ENCODE data around the gene GRIK1.

The GRIK1 gene

GRCh38 chr21:29585462-29585861, 354.3 kb downstream of the GRIK1 start:
- no peak overlapping the region for H3K9ac ChIP-seq (ENCODE audit: low read length in 5 of 5)
- H3K4me1 ChIP-seq (ENCODE audit: control insufficient read depth in 5 of 5, insufficient read depth in 5 of 5, low read length in 5 of 5) = no peaks in the 10 kb centered on the region
- no peak overlapping the region for H3K27ac ChIP-seq (ENCODE audit: low read depth, low read length)
- H3K27me3 ChIP-seq (ENCODE audit: control insufficient read depth in 5 of 5, insufficient read depth in 4 of 5, low read length in 5 of 5) = no peaks in the 10 kb centered on the region
- H3K36me3 ChIP-seq (ENCODE audit: control insufficient read depth in 5 of 5, insufficient read depth in 5 of 5, low read length in 5 of 5) = no peaks in the 10 kb centered on the region
- H3K4me3 ChIP-seq (ENCODE audit: low read depth in 1 of 5, low read length in 5 of 5) = no peak overlapping the region
- no peaks in the 10 kb centered on the region for H3K9me3 ChIP-seq (ENCODE audit: control insufficient read depth in 5 of 5, low read length in 5 of 5)

GRCh38 chr21:29583424-29583924, 356.3 kb downstream of the GRIK1 start:
- Histone ChIP-seq H3K27ac (ENCODE audit: low read depth, low read length) (no peak overlapping the region), H3K27me3 (ENCODE audit: control insufficient read depth in 5 of 5, insufficient read depth in 4 of 5, low read length in 5 of 5) (no peaks in the 10 kb centered on the region), H3K4me3 (ENCODE audit: low read depth in 1 of 5, low read length in 5 of 5) (no peak overlapping the region), H3K4me1 (ENCODE audit: control insufficient read depth in 5 of 5, insufficient read depth in 5 of 5, low read length in 5 of 5) (no peaks in the 10 kb centered on the region), H3K36me3 (ENCODE audit: control insufficient read depth in 5 of 5, insufficient read depth in 5 of 5, low read length in 5 of 5) (no peaks in the 10 kb centered on the region), H3K9me3 (ENCODE audit: control insufficient read depth in 5 of 5, low read length in 5 of 5) (no peaks in the 10 kb centered on the region), H3K9ac (ENCODE audit: low read length in 5 of 5) (no peak overlapping the region)

- H3K36me3 ChIP-seq (ENCODE audit: control insufficient read depth in 5 of 5, insufficient read depth in 5 of 5, low read length in 5 of 5) = no peaks in the 10 kb centered on the region
- H3K9ac ChIP-seq (ENCODE audit: low read length in 5 of 5) = no peak overlapping the region
- no peaks in the 10 kb centered on the region for H3K9me3 ChIP-seq (ENCODE audit: control insufficient read depth in 5 of 5, low read length in 5 of 5)
- no peaks in the 10 kb centered on the region for H3K27me3 ChIP-seq (ENCODE audit: control insufficient read depth in 5 of 5, insufficient read depth in 4 of 5, low read length in 5 of 5)
- no peak overlapping the region for H3K27ac ChIP-seq (ENCODE audit: low read depth, low read length)
- no peak overlapping the region for H3K4me3 ChIP-seq (ENCODE audit: low read depth in 1 of 5, low read length in 5 of 5)
- no peaks in the 10 kb centered on the region for H3K4me1 ChIP-seq (ENCODE audit: control insufficient read depth in 5 of 5, insufficient read depth in 5 of 5, low read length in 5 of 5)
These were observed 356.9 kb downstream of the GRIK1 start for GRCh38 chr21:29582855-29583254.

GRCh38 chr21:29581393-29581792, 358.4 kb downstream of the GRIK1 start:
- Histone ChIP-seq H3K4me1 (ENCODE audit: control insufficient read depth in 5 of 5, insufficient read depth in 5 of 5, low read length in 5 of 5) (no peaks in the 10 kb centered on the region), H3K27ac (ENCODE audit: low read depth, low read length) (no peak overlapping the region), H3K9me3 (ENCODE audit: control insufficient read depth in 5 of 5, low read length in 5 of 5) (no peaks in the 10 kb centered on the region), H3K36me3 (ENCODE audit: control insufficient read depth in 5 of 5, insufficient read depth in 5 of 5, low read length in 5 of 5) (no peaks in the 10 kb centered on the region), H3K4me3 (ENCODE audit: low read depth in 1 of 5, low read length in 5 of 5) (no peak overlapping the region), H3K9ac (ENCODE audit: low read length in 5 of 5) (no peak overlapping the region), H3K27me3 (ENCODE audit: control insufficient read depth in 5 of 5, insufficient read depth in 4 of 5, low read length in 5 of 5) (no peaks in the 10 kb centered on the region)

- Histone ChIP-seq H3K27ac (ENCODE audit: low read depth, low read length) (no peak overlapping the region), H3K9me3 (ENCODE audit: control insufficient read depth in 5 of 5, low read length in 5 of 5) (no peaks in the 10 kb centered on the region), H3K9ac (ENCODE audit: low read length in 5 of 5) (no peak overlapping the region), H3K4me1 (ENCODE audit: control insufficient read depth in 5 of 5, insufficient read depth in 5 of 5, low read length in 5 of 5) (no peaks in the 10 kb centered on the region), H3K27me3 (ENCODE audit: control insufficient read depth in 5 of 5, insufficient read depth in 4 of 5, low read length in 5 of 5) (no peaks in the 10 kb centered on the region), H3K4me3 (ENCODE audit: low read depth in 1 of 5, low read length in 5 of 5) (no peak overlapping the region), H3K36me3 (ENCODE audit: control insufficient read depth in 5 of 5, insufficient read depth in 5 of 5, low read length in 5 of 5) (no peaks in the 10 kb centered on the region)
These were observed 359.0 kb downstream of the GRIK1 start for GRCh38 chr21:29580732-29581285.

- Histone ChIP-seq H3K36me3 (ENCODE audit: control insufficient read depth in 5 of 5, insufficient read depth in 5 of 5, low read length in 5 of 5) (no peaks in the 10 kb centered on the region), H3K4me3 (ENCODE audit: low read depth in 1 of 5, low read length in 5 of 5) (no peak overlapping the region), H3K9ac (ENCODE audit: low read length in 5 of 5) (no peak overlapping the region)
These were observed 361.5 kb downstream of the GRIK1 start for GRCh38 chr21:29578306-29578705.

GRCh38 chr21:29571949-29572348, 367.8 kb downstream of the GRIK1 start:
- Histone ChIP-seq H3K27me3 (ENCODE audit: control insufficient read depth in 5 of 5, insufficient read depth in 4 of 5, low read length in 5 of 5) (no peaks in the 10 kb centered on the region), H3K4me1 (ENCODE audit: control insufficient read depth in 5 of 5, insufficient read depth in 5 of 5, low read length in 5 of 5) (no peaks in the 10 kb centered on the region), H3K9ac (ENCODE audit: low read length in 5 of 5) (no peak overlapping the region), H3K27ac (ENCODE audit: low read depth, low read length) (no peak overlapping the region), H3K4me3 (ENCODE audit: low read depth in 1 of 5, low read length in 5 of 5) (no peak overlapping the region), H3K36me3 (ENCODE audit: control insufficient read depth in 5 of 5, insufficient read depth in 5 of 5, low read length in 5 of 5) (no peaks in the 10 kb centered on the region), H3K9me3 (ENCODE audit: control insufficient read depth in 5 of 5, low read length in 5 of 5) (no peaks in the 10 kb centered on the region)

More at GRCh38 chr21:29578306-29578705, 361.5 kb downstream of the GRIK1 start:
- Histone ChIP-seq H3K27ac (ENCODE audit: low read depth, low read length) (no peak overlapping the region), H3K27me3 (ENCODE audit: control insufficient read depth in 5 of 5, insufficient read depth in 4 of 5, low read length in 5 of 5) (no peaks in the 10 kb centered on the region), H3K9me3 (ENCODE audit: control insufficient read depth in 5 of 5, low read length in 5 of 5) (no peaks in the 10 kb centered on the region), H3K4me1 (ENCODE audit: control insufficient read depth in 5 of 5, insufficient read depth in 5 of 5, low read length in 5 of 5) (no peaks in the 10 kb centered on the region)

GRCh38 chr21:29568020-29568697, 371.6 kb downstream of the GRIK1 start:
- Histone ChIP-seq H3K27ac (ENCODE audit: low read depth, low read length) (no peak overlapping the region), H3K4me1 (ENCODE audit: control insufficient read depth in 5 of 5, insufficient read depth in 5 of 5, low read length in 5 of 5) (no peaks in the 10 kb centered on the region), H3K9me3 (ENCODE audit: control insufficient read depth in 5 of 5, low read length in 5 of 5) (no peaks in the 10 kb centered on the region), H3K4me3 (ENCODE audit: low read depth in 1 of 5, low read length in 5 of 5) (no peak overlapping the region), H3K36me3 (ENCODE audit: control insufficient read depth in 5 of 5, insufficient read depth in 5 of 5, low read length in 5 of 5) (no peaks in the 10 kb centered on the region), H3K9ac (ENCODE audit: low read length in 5 of 5) (no peak overlapping the region), H3K27me3 (ENCODE audit: control insufficient read depth in 5 of 5, insufficient read depth in 4 of 5, low read length in 5 of 5) (no peaks in the 10 kb centered on the region)

- H3K27ac ChIP-seq (ENCODE audit: low read depth, low read length) = no peak overlapping the region
- H3K27me3 ChIP-seq (ENCODE audit: control insufficient read depth in 5 of 5, insufficient read depth in 4 of 5, low read length in 5 of 5) = no peaks in the 10 kb centered on the region
- H3K4me3 ChIP-seq (ENCODE audit: low read depth in 1 of 5, low read length in 5 of 5) = no peak overlapping the region
- no peaks in the 10 kb centered on the region for H3K4me1 ChIP-seq (ENCODE audit: control insufficient read depth in 5 of 5, insufficient read depth in 5 of 5, low read length in 5 of 5)
- no peaks in the 10 kb centered on the region for H3K9me3 ChIP-seq (ENCODE audit: control insufficient read depth in 5 of 5, low read length in 5 of 5)
- no peaks in the 10 kb centered on the region for H3K36me3 ChIP-seq (ENCODE audit: control insufficient read depth in 5 of 5, insufficient read depth in 5 of 5, low read length in 5 of 5)
- no peak overlapping the region for H3K9ac ChIP-seq (ENCODE audit: low read length in 5 of 5)
These were observed 381.7 kb downstream of the GRIK1 start for GRCh38 chr21:29557931-29558725.

GRCh38 chr21:29557200-29557599, 382.6 kb downstream of the GRIK1 start:
- no peak overlapping the region for H3K4me3 ChIP-seq (ENCODE audit: low read depth in 1 of 5, low read length in 5 of 5)
- no peaks in the 10 kb centered on the region for H3K9me3 ChIP-seq (ENCODE audit: control insufficient read depth in 5 of 5, low read length in 5 of 5)
- H3K4me1 ChIP-seq (ENCODE audit: control insufficient read depth in 5 of 5, insufficient read depth in 5 of 5, low read length in 5 of 5) = no peaks in the 10 kb centered on the region
- no peak overlapping the region for H3K9ac ChIP-seq (ENCODE audit: low read length in 5 of 5)
- H3K27me3 ChIP-seq (ENCODE audit: control insufficient read depth in 5 of 5, insufficient read depth in 4 of 5, low read length in 5 of 5) = no peaks in the 10 kb centered on the region
- no peak overlapping the region for H3K27ac ChIP-seq (ENCODE audit: low read depth, low read length)
- no peaks in the 10 kb centered on the region for H3K36me3 ChIP-seq (ENCODE audit: control insufficient read depth in 5 of 5, insufficient read depth in 5 of 5, low read length in 5 of 5)

Data from subcutaneous abdominal adipose tissue (tissue), 5 donors.